GM12878 (cell line): ENCODE measurements around the gene SCAI. TPM values are rescaled to one million over a fixed set of nuclear protein-coding genes. Genes with fewer than 3 reads are reported as not detected.

Source experiments
- ATAC-seq: fragments of 200-7000 bp; cut with Tn5 transposase; 3 replicates; pipeline ENCODE4 v1.9.1; 2020; ENCODE audit warnings: mild to moderate bottlenecking, moderate library complexity
- BruUV-seq: library from RNA; stranded (reverse); fragments of 400-500 nt; replicated peaks from 2 replicates; lab custom pipeline; 2021; lab: Mats Ljungman, UMichigan
- CTCF ChIA-PET: fragments of 300-600 bp; sonication (Branson Sonifier 250); formaldehyde crosslinking; extraction: SDS; loops from one replicate; lab custom pipeline; 2021; ENCODE audit warnings: inconsistent platforms; lab: Yijun Ruan, JAX
- POLR2A ChIA-PET: fragments of 350-600 bp; formaldehyde crosslinking; extraction: SDS; loops from one replicate; lab custom pipeline; 2021; ENCODE audit warnings: inconsistent platforms; lab: Charles Lee
- RAD21 ChIA-PET: fragments of 300-600 bp; sonication (Branson Sonifier 250); formaldehyde crosslinking; loops from one replicate; lab custom pipeline; 2023; ENCODE audit warnings: antibody characterized with exemption; ENCODE audit not compliant: unreplicated experiment; lab: Charles Lee
- SMC1A ChIA-PET: fragments of 300-600 bp; sonication (Branson Sonifier 250); formaldehyde crosslinking; loops from one replicate; lab custom pipeline; 2023; ENCODE audit not compliant: unreplicated experiment, uncharacterized antibody; lab: Charles Lee
- DNase-seq: peaks from one replicate; pipeline ENCODE4 v3.0.0-alpha.2; 2011; ENCODE audit warnings: low read depth, low spot score
- FAIRE-seq: peaks from 3 replicates; lab custom pipeline; 2011; peaks lifted over from hg19 to GRCh38; lab: Jason Lieb, UNC
- H2AFZ ChIP-seq: 2 replicates; pipeline ENCODE4 v1.6.0; 2011; ENCODE audit warnings: low read depth, low read length, control low read depth; ENCODE audit not compliant: control insufficient read depth
- H3K27ac ChIP-seq: 2 replicates; pipeline ENCODE4 v1.5.1; 2011; ENCODE audit warnings: control low read depth; ENCODE audit not compliant: control insufficient read depth, insufficient read depth
- H3K27me3 ChIP-seq, 2 experiments: replicated peaks in 1 of 2; 2 replicates each; pipeline versions ENCODE4 v1.6.0 to v1.6.1; 2011; ENCODE audit warnings: low read length in 1 of 2; ENCODE audit not compliant: control insufficient read depth in 2 of 2, insufficient read depth in 2 of 2
- H3K36me3 ChIP-seq, 2 experiments: 2 replicates each; pipeline ENCODE4 v1.5.1; 2011; ENCODE audit warnings: low read length in 1 of 2; ENCODE audit not compliant: control insufficient read depth in 2 of 2, insufficient read depth in 2 of 2
- H3K4me1 ChIP-seq: 2 replicates; pipeline ENCODE4 v1.6.1; 2011; ENCODE audit warnings: mild to moderate bottlenecking, low read length, moderate library complexity, mixed read lengths; ENCODE audit not compliant: control insufficient read depth, insufficient read depth
- H3K4me2 ChIP-seq: 2 replicates; pipeline ENCODE4 v1.6.0; 2011; ENCODE audit warnings: control low read depth; ENCODE audit not compliant: control insufficient read depth, insufficient read depth
- H3K4me3 ChIP-seq: fragments of 200-600 bp; sonication (generic); 2 replicates; pipeline ENCODE4 v1.5.1; 2016
- H3K79me2 ChIP-seq: 2 replicates; pipeline ENCODE4 v1.6.0; 2011; ENCODE audit warnings: low read length; ENCODE audit not compliant: control insufficient read depth, insufficient read depth
- H3K9ac ChIP-seq: 2 replicates; pipeline ENCODE4 v1.8.0; 2011; ENCODE audit warnings: low read length, control low read depth, mixed read lengths; ENCODE audit not compliant: control insufficient read depth, insufficient read depth
- H3K9me3 ChIP-seq: replicated peaks from 3 replicates; pipeline ENCODE4 v1.5.1; 2011; ENCODE audit warnings: mild to moderate bottlenecking, low read length; ENCODE audit not compliant: control insufficient read depth, insufficient read depth
- H4K20me1 ChIP-seq: 2 replicates; pipeline ENCODE4 v1.6.0; 2011; ENCODE audit not compliant: control insufficient read depth, insufficient read depth
- IRF3 ChIP-seq: fragments of 450-650 bp; IDR thresholded peaks from 2 replicates; pipeline ENCODE4 v1.6.1; 2014; ENCODE audit warnings: mild to moderate bottlenecking
- MTA3 ChIP-seq: IDR thresholded peaks from 2 replicates; pipeline ENCODE4 v1.6.1; 2012; ENCODE audit warnings: low read length, inconsistent platforms, borderline replicate concordance
- RAD51 ChIP-seq: fragments of 450-650 bp; IDR thresholded peaks from 2 replicates; pipeline ENCODE4 v1.6.1; 2016; ENCODE audit warnings: moderate library complexity, mild to moderate bottlenecking, inconsistent platforms
- RUNX3 ChIP-seq: IDR thresholded peaks from 2 replicates; pipeline ENCODE4 v1.6.1; 2012; ENCODE audit warnings: low read length, inconsistent platforms
- SMC3 ChIP-seq: IDR thresholded peaks from 2 replicates; pipeline ENCODE4 v1.6.1; 2011; ENCODE audit warnings: low read length, improper control_type of control experiment, borderline replicate concordance
- YBX1 ChIP-seq: fragments of 450-650 bp; IDR thresholded peaks from 2 replicates; pipeline ENCODE4 v1.6.1; 2016; ENCODE audit warnings: antibody characterized with exemption
- ZNF592 ChIP-seq: fragments of 450-650 bp; IDR thresholded peaks from 2 replicates; pipeline ENCODE4 v1.6.1; 2017; ENCODE audit warnings: mild to moderate bottlenecking, moderate library complexity
- WGBS: methylation state at CpG from one replicate; pipeline ENCODE4 v1.1.6; 2016; ENCODE audit warnings: low lambda C conversion rate; ENCODE audit not compliant: insufficient replicate concordance, insufficient coverage; ENCODE audit errors: missing lambda C conversion rate; 5-methylcytosine and 5-hydroxymethylcytosine counted together
- in situ Hi-C: fragments of 300-500 bp; cut with MboI; formaldehyde crosslinking; loops from 9 replicates; pipeline ENCODE4 v1.14.3; 2018; ENCODE audit warnings: mixed read lengths
- intact Hi-C: fragments of 100-400 bp; cut with micrococcal nuclease; formaldehyde crosslinking; loops from one replicate; pipeline ENCODE4 v1.14.2; 2022; ENCODE audit not compliant: unreplicated experiment
- polyA plus RNA-seq, 11 experiments: library from polyadenylated mRNA; depleted of rRNA in 4 of 11; unstranded in 6 of 11; stranded (reverse) in 5 of 11; fragments of >200 nt; fragmentation: Nextera tagmentation in 4 of 11; fragmentation: Illumina TruSeq in 1 of 11; extraction: Ambion mirVana in 4 of 11; extraction: Trizol in 1 of 11; gene quantifications; 1 replicate in 1 of 11; 2 replicates in 10 of 11; pipeline versions ENCODE4 v1.2.1 to v1.2.3, GENCODE V29; 2011 to 2016; ENCODE audit warnings: inconsistent platforms in 2 of 11, missing spikeins in 2 of 11, low read depth in 1 of 11
- total RNA-seq, 4 experiments: library from RNA; depleted of rRNA in 3 of 4; stranded (reverse); fragments of >200 nt in 3 of 4; fragmentation: Illumina TruSeq in 1 of 4; extraction: Trizol in 1 of 4; gene quantifications; 2 replicates each; pipeline versions ENCODE4 v1.2.1 to v1.2.3, GENCODE V29; 2013 to 2021

Gene SCAI
- total and polyA plus RNA-seq, 10 of the 15 experiments (the other 5 are each of a cell fraction or from before 2014, with no cell fraction given) = 0.52 to 8.8 (median 5.1) TPM

DNA sequence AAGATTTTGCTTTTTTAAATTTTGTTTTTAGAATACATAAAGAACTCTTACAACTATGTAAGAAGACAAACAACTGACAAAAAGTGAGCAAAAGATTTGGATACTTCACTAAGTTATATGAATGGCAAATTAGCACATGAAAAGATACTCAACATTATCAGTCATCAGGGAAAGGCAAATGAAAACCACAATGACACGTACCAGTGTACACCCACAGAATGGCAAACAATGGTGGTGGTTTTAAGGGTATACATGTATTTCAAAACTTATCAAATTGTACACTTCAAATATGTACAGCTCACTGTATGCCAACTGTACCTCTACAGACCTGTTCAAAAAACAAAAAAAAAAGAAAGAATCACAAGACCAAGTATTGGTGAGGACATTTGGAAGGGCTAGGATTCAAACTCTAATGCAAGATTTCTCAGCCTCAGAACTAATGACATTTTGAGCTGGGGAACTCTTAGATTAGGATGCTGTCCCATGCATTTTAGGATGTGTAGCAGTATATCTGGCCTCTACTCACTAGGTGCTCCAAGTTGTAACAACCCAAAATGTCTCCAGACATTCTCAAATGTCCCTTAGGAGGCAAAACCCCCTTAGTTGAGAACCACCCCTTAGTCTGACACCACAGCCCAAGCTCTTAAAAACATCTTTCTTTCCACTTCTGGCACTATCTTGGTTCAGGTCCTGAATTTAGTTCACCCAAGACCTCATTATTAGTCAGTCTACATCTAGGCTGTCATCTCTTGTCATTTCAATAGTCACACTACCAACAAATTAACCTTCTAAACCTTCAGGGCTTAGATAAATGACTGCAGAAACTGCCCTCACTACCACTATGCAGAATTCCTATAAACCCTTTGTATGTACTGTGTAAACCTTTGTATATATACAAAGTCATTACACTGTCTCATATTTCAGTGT is 9.7 kb downstream of the SCAI start:
- intact Hi-C loops = no loop called here
- CTCF ChIA-PET = interaction anchor here (1.4 kb wide), 1 partner anchor 10 kb away, joined by 5 read pairs; the partner anchor contains the start of gene SCAI
- DNase-seq = no peak
- Histone ChIP-seq H4K20me1 (no peaks in the 10 kb centered on the region), H3K9ac (no peak overlapping the region), H3K79me2 (no peaks in the 10 kb centered on the region; the same call in 1 of the 2 replicates), H3K9me3 (peaks cover 4% of the 10 kb centered on the region; the same call in 2 of the 3 replicates), H3K36me3 (no peaks in the 10 kb centered on the region)
- 0% methylated on average over 1 of the region's 1 CpG for WGBS
- FAIRE-seq = no peak
- SMC1A ChIA-PET = interaction anchor here (0.6 kb wide), 1 partner anchor 263 kb away, joined by 3 read pairs; no protein-coding TSS in a partner anchor
- TF ChIP-seq MTA3 (no peak), RUNX3 (0 out of 2 replicates have a peak, but pooled peaks have one; percentile 6)
- TF ChIP-seq, all 136 proteins: peak for 1
- POLR2A ChIA-PET = no interaction called here
- Histone ChIP-seq H3K4me3 (no peak overlapping the region), H3K27ac (no peak overlapping the region), H3K4me1 (no peaks in the 10 kb centered on the region), H3K4me2 (no peak overlapping the region), H2AFZ (no peak overlapping the region), H3K27me3 (no peaks in the 10 kb centered on the region)
- RAD21 ChIA-PET = no interaction called here
- in situ Hi-C loops = no loop called here
- ATAC-seq = no peak; the same call in 2 of the 3 replicates
- TSS peak; percentile 42 for BruUV-seq

GRCh38 chr9:125131778-125132177 is 11.6 kb downstream of the SCAI start:
- no TSS peak for BruUV-seq
- intact Hi-C loops = no loop called here
- Histone ChIP-seq H3K9ac (no peak overlapping the region), H3K27me3 (no peaks in the 10 kb centered on the region), H3K4me3 (no peak overlapping the region), H4K20me1 (no peaks in the 10 kb centered on the region), H3K36me3 (no peaks in the 10 kb centered on the region), H3K9me3 (peaks cover 4% of the 10 kb centered on the region; the same call in 2 of the 3 replicates), H3K4me1 (no peaks in the 10 kb centered on the region), H3K4me2 (no peak overlapping the region), H3K27ac (no peak overlapping the region), H3K79me2 (no peaks in the 10 kb centered on the region; the same call in 1 of the 2 replicates), H2AFZ (no peak overlapping the region)
- no peak for FAIRE-seq
- ATAC-seq = no peak
- DNase-seq = no peak
- ChIA-PET CTCF (interaction anchor here (0.9 kb wide), 1 partner anchor 12 kb away, joined by 3 read pairs; no protein-coding TSS in a partner anchor), RAD21 (no interaction called here), SMC1A (interaction anchor here (1.3 kb wide), 2 partner anchors 12 to 42 kb away, joined by 3 read pairs; no protein-coding TSS in a partner anchor), POLR2A (interaction anchor here (1.1 kb wide), 1 partner anchor 11 kb away, joined by 3 read pairs; the partner anchor contains the start of gene SCAI)
- 71% methylated on average over 5 of the region's 6 CpGs for WGBS
- in situ Hi-C loops = no loop called here
- TF ChIP-seq ZNF592 = no peak
- TF ChIP-seq RAD51 = no peak
- no peak for TF ChIP-seq SMC3
- no peak for TF ChIP-seq IRF3
- no peak for TF ChIP-seq YBX1
